Measurements from ENCODE around the gene TSHR.

- TF ChIP-seq POLR2A (IDR thresholded peaks at IDR 0.05; ENCODE audit: low read depth, low read length) (no peak), TAF1 (IDR thresholded peaks at IDR 0.05; ENCODE audit: borderline replicate concordance, low read depth, low read length) (no peak), POLR2AphosphoS5 (IDR thresholded peaks at IDR 0.05; ENCODE audit: low read depth, low read length) (no peak)
Measured at GRCh38 chr14:81143793-81144192, 188.4 kb downstream of the TSHR start.
